Hematopoietic multipotent progenitor cell treated with erythropoietin and hydrocortisone succinate and interleukin-3 and kit ligand, for 17 days (in vitro differentiated cells): ENCODE measurements around the gene PLCD1.
A peak's percentile ranks its signal among the peaks of the same experiment; 100 is the strongest.
"Not testable (repeated sequence)": the region's sequence is repeated elsewhere in the genome, so short reads cannot be mapped to it uniquely, and the experiment has no call there.

ENCODE experiments used
- DNase-seq: peaks from one replicate; pipeline ENCODE4 v3.0.0-alpha.2; 2015; ENCODE audit warnings: low spot score

Gene PLCD1

DNA sequence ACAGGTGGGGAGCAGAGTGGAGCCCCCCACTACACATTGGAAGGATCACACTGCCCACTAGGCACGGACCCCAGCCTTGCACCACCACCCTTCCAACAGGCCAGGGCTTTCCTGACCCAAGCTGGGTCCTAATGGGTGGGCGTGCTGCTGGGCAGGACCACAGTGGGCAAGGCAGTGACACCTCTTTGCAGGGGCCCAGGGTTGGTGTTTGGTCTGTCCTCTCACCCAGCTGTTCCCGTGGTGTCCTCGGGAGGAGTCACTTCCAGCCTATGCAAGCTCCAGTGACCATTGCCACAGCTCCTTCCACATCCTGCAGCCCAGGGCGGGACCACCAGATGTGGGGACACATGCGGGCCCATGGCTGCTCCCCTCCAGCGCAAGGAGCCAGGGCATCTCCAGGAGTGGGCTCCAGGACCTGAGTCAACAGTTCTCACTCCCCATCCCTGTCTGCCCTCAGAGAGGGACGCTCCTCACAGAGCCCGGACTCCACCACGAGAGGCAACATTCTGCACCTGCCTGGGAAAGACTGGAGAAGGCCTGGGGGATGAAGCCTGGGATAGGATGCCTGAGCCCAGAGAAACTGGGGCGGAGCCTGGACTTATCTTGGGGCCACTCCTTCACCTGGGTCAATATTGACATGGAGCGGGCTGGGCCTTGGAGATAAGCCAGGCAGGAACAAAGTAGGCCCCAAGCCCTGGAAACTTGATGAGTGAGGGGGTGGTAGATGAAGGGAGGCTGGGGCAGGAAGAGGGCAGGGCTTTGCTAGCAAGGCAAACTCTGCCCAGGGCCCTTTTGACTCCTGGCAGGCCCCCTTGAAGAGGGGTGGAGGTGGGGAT is 42.7 kb downstream of the PLCD1 start:
- DNase-seq: no peak

DNA sequence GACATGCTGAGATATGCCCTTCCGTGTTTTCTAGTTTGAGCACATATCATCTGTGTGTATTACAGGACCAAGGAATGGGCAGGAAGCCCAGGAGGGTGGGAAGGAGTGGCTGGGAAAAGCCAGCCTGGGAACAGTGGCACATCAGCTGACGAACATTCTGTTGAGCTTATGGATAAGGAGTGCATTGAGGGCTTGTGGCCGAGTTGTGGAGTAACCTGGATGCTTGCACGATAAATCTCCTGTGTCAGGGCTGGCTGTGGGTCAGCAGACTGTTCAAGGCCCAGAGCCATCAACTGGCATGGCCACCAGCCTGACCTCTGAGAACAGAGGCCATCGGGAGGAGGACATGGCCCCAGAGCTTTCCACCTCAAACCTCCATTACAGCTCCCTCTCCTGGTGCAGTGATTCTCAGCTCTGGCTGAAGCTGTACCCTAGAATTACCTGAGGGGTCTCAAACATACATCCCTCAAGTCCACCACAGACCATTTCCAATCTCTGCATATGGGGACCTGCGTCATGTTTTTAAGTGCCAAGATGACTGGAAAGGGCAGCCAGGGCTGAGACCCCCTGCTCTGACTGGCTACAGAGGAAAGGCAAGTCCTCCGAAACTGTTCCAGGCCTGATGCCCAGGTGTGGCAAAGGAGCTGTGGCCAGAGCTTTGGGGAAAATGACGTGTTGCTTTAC is 43.7 kb downstream of the PLCD1 start:
- DNase-seq: no peak

DNA sequence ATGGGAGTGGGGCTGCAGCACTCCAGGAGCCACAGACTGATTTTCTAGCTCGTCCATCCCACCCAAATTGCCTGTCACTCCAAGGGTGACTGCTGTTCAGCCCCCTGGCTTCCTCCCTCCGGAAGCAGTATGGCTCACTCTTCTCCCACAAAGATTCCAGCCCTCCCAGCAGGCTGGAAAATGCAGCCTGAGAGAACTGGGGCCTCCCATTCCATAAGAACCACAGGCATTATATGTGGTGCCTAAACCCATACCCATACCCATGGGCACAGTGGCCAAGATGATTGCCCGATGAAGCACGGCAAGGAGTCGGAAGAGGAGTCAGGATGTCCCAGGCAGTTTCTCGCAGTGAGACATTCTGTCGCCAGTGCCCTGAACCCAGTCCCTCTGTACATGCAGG is 44.8 kb downstream of the PLCD1 start:
- DNase-seq: no peak

DNA sequence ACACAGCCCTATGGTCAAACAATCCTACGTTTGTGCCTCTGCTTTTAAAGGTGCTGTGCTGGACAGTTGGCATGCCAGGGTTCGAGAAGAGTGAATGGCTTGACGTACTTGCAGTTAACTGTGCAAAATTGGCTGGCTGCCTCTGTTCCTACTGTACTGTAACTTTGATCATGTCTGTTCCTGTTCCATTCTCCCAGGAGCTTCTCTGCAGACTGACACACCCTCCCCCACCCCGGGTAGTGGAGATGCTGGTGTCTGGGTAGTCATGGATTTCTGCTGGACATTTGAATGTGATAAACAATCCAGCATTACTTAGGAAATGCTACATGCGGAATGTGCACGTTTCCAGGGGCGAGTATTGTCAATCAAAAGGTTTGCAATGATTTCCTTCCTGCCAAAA is 45.4 kb downstream of the PLCD1 start:
- DNase-seq: no peak

DNA sequence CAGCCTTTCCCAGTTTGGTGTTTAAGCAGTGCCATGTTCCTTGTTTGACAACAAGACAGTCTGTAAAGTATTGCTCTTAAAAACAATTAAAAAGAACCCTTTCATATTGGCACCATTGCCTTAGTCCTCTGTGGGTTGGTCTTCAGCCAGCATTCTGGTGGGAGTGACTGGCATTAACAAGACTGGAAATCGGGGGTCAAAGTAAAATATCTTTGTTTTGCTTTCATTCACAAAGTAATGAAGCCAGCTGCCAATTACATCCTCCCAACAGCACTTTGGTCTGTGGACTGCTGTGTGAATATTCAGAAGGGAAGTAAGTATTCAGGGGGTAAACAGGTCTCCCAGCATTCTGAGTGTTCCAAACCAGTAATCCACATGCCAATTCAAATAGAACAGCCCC is 47.1 kb downstream of the PLCD1 start:
- no peak for DNase-seq

DNA sequence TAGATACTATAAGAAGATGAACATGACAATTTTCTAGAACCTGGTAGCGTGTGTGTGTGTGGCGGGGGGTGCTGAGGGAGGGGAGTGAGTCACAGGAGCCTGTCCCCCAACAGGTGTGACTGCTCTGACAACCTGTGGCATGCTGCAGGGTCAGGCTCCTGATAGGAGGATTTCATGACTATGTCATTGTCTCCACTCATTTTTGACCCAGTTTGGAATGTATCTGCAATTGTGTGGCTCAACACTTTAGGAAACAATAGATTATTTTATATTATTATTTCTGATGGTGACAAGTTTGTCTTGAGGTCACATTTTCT is 48.1 kb downstream of the PLCD1 start:
- DNase-seq: no peak

DNA sequence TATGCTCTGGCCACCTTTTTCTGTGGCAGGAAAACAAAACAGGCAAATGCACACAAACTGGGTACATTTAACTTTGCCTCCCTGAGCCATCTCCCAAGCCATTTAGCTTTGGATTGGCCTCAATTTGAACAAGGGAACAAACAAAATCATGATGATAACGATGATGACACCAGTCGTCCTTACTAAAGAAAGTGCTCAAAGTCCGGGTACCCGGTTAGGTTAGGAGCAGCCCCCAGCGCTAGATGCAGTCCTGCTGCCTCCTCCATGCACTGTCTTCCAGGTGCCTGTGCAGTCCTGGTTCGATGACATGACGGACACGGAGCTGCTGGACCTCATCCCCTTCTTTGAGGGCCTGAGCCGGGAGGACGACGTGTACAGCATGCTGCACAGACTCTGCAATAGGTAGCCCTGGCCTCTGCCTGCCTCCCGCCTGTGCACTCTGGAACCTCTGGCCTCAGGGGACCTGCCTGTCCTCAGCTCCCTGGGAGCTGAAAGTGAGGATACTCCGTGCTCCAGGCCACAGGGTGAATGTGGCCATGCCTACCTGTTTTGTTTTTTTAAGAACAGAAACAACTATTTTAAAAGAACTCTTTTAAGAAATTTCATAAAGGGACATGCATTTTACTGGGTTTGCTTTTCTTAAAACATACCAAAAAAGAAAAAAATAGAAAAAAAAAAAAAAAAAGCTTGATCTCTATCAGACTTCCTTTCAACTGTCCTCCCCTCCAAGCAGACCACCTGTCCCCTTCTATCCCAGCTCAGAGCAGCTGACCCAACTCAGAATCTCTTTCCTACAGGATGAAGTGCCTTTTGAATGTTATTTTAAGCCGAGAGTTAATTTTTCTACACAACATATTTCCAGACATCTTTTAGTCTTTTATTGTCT is 48.7 kb downstream of the PLCD1 start:
- DNase-seq: no peak

DNA sequence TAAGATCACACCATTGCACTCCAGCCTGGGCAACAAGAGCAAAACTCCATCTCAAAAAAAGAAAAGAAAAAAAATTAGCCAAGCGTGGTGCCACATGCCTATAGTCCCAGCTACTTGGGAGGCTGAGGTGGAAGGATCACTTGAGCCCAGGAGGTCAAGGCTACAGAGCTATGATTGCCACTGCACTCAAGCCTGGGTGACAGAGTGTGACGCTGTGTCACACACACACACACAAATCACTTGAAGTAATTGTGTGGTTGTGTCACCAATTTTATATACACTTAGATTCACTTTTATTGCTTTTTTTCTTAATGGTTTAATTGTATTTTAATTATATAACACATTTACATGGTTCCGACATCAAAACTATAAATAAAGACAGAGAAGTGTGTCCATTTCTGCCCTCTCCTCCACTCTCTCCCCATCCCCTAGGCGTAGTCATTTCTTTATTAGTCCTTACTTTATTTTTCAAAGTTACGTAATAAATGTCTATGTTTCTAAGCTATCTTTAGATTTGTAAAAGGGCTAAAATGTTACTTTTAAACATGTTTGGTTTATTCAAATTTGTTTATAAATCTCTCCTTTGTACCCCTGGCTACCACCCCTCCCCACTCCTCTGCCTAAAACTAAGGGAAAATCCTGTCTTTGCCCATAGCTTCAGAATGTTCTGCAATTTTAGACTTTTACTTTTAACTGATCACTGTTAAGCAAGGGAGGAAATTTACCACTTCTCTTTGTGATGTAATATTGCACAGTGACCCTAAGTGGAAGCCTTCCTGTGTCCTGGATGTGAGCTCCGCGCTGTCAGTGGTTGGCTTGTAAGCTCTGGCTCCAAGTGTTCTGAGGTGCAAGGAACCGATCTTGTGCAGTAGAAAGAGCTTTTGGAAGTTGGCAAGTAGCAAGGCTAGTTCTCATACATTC is 49.6 kb downstream of the PLCD1 start:
- DNase-seq: no peak

DNA sequence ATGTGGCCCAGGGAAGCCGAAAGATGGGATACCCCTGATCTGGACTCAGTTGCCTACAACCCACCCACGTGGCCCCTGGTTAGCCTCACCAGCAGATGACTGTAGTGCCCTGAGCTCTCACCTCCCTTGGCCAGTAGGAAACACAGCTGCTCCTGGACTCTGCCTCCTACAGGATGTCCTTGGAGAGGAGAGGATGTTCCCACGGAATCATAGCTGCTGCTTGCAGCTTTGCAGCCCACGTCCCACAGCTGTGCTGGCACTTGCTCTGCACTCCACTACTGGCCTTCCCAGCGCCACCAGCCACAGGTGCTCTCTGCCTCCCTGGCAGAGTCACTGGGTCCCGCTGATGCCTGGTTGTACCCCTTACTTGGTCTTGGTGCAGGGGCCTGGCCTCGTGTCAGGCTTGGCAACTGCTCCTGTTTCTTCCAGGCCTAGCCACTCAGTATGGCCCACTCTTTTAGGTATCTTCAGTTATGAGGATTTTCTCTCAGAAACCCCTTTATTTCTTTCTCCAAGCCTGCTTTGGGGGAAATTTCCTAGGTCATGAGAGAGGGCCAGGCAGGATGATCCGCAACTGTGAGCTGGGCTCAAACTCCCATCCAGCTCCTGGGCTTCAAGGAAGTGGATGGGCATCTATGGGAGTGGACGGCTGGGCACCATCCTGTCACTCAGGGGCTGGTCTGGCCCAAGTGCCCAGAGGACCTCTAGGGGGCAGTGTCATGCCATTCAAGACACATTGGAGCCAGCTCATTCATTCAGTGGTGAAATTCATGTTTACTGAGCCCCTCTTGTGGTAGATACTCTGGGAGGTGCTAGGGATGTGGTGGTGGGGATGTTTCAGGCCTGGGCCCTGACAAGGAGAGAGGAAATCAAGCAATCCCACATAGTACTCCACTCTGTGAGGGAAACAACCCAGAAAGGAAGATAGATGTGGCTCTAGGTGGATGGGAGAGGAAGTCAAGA is 55.0 kb downstream of the PLCD1 start:
- peak; percentile 70 for DNase-seq

DNA sequence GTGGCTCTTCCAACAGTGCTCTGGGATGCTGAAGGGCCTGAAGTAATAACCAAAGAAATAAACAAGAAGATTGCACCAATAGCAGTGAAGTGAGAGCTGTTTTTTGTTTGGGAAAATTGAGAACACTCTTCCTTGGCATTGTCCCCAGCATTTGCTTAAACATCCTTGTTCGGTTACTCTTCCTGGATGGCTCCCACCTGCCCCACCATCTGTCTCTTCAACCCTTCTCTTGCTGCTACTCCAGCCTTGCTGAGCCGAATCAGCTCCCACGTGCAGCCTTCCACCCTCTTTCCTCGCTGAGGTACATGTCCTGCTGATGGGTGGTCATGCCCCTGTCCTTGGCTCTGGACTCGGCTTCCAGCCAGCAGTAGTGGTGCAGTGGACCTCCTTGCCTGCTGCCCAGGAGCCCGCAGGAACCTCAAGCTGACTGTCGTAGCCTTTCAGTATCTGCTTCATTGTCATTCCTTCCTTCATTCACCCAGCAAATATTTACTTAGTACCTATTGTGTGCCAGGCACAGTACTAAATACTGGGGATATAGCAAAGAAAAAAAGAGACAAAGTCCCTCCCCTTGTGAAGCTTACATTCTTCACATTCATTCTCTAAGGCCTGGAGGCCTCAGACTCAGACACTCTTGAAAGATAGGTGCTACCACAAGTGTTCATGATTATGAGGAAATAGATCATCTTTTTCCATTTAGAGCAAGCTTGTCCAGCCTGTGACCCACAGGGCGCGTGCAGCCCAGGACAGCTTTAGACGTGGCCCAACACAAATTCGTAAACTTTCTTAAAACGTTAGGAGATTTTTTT is 56.0 kb downstream of the PLCD1 start:
- no peak for DNase-seq

DNA sequence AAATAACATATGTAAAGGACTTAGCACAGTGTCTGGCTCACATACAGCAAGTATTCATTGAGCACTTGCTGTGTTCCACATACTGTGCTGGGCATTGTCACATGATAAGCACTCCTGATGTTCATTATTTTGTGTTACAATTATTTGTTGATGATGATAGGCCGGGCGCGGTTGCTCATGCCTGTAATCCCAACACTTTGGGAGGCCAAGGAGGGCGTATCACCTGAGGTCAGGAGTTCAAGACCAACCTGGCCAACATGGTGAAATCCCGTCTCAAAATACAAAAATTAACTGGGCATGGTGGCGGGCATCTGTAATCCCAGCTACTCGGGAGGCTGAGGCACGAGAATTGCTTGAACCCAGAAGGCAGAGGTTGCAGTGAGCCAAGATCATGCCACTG is 57.4 kb downstream of the PLCD1 start:
- not testable (repeated sequence) for DNase-seq

DNA sequence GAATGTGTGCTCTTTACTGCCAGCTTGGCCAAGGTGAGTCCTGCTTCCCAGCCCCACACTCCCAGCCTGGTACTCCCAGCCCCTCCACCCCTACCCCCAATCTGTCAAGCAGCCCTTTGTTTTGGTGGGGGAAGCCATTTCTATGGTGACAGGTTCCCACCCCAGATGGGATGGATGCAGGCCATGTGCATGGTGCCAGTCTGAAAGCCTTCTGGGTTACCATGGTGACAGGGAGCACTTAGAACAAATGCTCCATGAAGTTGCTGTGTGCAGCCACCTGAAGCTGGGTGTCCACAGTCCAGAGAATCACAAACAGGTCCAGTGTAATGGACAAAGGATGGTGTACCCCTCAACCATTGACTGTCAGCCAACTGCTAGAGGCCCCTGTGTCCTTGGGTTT is 58.0 kb downstream of the PLCD1 start:
- DNase-seq: no peak

DNA sequence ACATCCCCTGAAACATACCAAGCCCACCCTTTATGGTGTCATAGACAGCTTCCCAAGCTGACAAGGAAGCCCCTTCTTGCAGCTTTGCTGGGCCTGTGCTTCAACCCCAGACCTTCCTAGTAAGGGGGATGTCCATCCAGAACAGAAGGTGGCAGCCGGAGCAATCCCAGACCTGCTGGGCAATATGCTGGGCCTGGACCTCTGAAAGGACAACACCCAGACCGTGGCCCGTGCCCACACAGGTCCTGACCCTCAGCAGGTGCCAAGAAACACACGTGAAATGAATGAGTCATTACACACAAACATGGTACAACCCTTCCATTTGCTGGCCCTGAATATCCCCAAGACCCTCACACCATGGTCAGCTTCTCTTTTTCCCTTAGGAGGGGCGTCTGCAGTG is 58.6 kb downstream of the PLCD1 start:
- no peak for DNase-seq

DNA sequence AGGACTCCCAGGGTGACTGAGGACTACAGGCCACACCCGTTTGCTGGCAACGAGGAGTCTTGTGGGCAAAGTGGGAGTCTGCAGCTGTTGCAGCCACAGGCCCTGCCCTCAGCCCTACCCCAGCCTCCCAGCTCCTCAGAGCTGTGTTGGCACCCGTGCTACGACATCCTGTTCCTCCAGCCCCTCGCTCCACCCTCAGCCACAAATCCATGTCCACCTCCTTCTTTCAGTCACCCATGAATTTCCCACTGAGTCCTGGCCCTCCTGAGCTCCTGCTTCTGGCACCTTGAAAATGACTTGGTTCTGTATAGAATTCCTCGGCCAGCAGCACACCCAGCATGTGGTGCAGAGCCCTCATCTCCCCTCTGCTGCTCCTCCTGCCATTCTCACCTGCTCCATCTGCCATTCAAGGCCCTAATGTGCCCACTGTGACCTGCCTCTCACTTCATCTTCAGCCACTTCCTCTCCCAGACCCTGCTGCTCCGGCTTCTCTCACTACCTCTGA is 59.8 kb downstream of the PLCD1 start:
- no peak for DNase-seq

DNA sequence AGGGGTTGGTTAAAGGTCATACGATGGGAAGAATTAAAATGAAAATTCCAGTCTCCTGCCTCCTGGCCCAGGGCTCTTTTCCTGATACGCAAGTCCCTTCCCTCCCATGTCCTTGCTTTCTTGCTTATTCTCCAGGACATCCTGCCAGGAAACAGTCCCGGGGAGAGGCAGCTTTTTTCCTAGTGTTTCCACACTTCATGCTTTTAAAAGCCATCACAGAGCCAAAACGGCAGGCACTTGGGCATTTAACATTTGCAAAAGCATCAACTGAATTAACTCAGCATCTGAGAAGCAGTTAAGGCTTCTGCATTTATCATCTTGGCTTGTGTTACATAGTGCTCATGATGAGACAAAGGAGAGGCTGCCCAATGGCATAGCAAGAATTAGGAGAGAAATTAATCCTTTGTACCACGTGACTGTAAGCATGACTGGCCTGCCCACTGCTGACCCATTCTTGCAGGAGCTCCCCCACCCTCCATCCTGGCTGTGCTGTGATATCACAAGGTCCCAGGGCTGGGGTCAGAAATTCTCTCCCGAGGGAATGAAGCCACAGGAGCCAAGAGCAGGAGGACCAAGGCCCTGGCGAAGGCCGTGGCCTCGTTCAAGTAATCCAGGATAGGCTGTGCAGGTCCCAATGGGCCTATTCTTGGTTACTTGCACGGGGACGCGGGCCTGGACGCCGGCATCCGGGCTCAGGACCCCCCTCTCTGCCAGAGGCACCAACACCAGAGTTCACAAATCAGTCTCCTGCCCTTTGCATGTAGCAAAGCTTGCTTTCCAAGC is 60.4 kb downstream of the PLCD1 start:
- no peak for DNase-seq

DNA sequence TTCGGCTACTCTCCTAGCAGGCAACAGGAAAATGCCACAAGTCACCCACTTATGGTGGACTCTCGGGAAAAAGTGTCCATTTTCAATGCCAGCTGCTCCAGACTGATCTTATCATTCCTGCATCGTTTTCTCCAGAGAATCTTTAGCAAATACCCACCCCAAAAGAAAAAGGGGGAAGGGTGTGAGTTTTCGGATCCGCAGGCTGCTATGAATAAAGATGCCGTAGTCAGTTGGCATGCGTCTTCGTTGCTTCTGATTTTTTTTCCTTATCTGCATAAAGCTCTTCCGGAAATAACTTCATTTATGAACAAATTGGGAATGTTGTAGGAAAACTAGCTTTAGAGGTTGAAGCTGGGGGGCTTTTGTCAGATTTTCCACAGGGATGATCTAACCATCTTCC is 61.2 kb downstream of the PLCD1 start:
- no peak for DNase-seq

DNA sequence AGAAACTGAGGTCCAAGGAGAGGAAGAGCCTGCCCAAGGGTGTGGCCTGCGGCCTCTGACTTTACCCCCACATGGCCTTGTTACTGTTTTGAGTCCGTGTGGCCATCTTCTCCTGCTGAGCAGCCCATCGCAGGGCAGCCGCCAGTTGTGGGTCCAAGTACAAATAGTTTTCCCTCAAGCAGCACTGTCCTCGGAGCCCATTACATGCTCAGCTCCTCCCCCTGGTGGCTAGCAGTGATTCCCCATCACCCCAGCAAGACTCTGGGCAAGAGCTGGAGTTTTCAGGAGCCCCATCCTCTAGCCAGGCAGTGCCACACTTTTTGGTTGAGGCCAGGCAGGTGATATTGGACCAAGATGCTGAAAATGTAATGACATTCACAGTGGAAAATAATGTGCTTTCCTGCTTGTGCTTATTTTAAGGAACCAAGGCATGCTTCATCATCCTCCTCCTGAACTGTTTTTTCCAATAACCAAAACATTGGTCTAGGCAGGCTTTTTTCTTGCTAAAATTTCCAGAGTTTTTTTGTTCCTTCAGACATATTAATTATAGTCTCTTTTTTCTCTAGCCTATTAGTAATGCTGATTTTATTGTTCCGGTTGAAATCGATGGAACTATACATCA is 62.1 kb downstream of the PLCD1 start:
- DNase-seq: no peak

DNA sequence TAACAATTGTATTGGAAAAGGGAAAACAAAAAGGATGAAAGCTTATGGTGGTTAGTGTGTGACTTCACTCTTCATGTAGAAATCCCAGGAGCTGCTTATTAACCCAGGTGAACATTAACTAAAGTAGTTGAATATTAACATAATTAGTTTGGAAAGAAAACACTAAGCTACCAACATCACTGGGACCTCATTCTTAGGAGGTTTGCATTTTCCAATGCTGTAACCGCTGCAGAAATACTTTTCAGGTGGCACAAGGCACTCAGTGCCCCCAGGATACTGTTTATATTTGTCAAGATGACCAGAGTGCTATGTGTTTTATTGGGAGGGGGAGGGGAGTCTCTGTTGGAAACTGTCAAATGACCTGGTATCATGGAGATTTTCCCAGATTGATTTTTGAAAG is 64.7 kb downstream of the PLCD1 start:
- DNase-seq: no peak
